Neural progenitor cell (in vitro differentiated cells): ENCODE data around the gene TNIP1. TPM values are rescaled to one million over a fixed set of nuclear protein-coding genes. Genes with fewer than 3 reads are reported as not detected.

Experiments used
- DNase-seq: peaks from one replicate; pipeline ENCODE4 v3.0.0-alpha.2; 2016; ENCODE audit warnings: low spot score
- H2AFZ ChIP-seq: fragments of 200-600 bp; sonication (generic); replicated peaks from 2 replicates; pipeline ENCODE4 v1.6.1; 2016; ENCODE audit warnings: antibody characterized with exemption
- H3F3A ChIP-seq: fragments of 200-600 bp; sonication (generic); 2 replicates; pipeline ENCODE4 v1.6.1; 2016; ENCODE audit warnings: antibody characterized with exemption, low read depth
- H3K27ac ChIP-seq: fragments of 200-600 bp; sonication (generic); 2 replicates; pipeline ENCODE4 v1.5.1; 2016; ENCODE audit warnings: mild to moderate bottlenecking
- H3K27me3 ChIP-seq: fragments of 200-600 bp; sonication (generic); 2 replicates; pipeline ENCODE4 v1.6.1; 2016; ENCODE audit warnings: mild to moderate bottlenecking, moderate library complexity
- H3K36me3 ChIP-seq: fragments of 200-600 bp; sonication (generic); 2 replicates; pipeline ENCODE4 v1.5.1; 2016
- H3K4me1 ChIP-seq: fragments of 200-600 bp; sonication (generic); 2 replicates; pipeline ENCODE4 v1.6.1; 2016; ENCODE audit warnings: mixed run types
- H3K4me2 ChIP-seq: fragments of 200-600 bp; sonication (generic); 2 replicates; pipeline ENCODE4 v1.6.1; 2016
- H3K4me3 ChIP-seq: fragments of 200-600 bp; sonication (generic); 2 replicates; pipeline ENCODE4 v1.5.1; 2016
- H3K79me2 ChIP-seq: fragments of 200-600 bp; sonication (generic); 2 replicates; pipeline ENCODE4 v1.6.1; 2016; ENCODE audit warnings: low read depth
- H3K9ac ChIP-seq: fragments of 200-600 bp; sonication (generic); 2 replicates; pipeline ENCODE4 v1.6.1; 2016
- H3K9me3 ChIP-seq: fragments of 200-600 bp; sonication (generic); 2 replicates; pipeline ENCODE4 v1.5.1; 2016; ENCODE audit warnings: low read depth
- H4K20me1 ChIP-seq: fragments of 200-600 bp; sonication (generic); 2 replicates; pipeline ENCODE4 v1.6.1; 2016; ENCODE audit warnings: low read depth
- H3K27ac Mint-ChIP-seq: 3 replicates; pipeline ENCODE4 v1.8.0; 2021; ENCODE audit warnings: mixed read lengths
- H3K27me3 Mint-ChIP-seq: 2 replicates; pipeline ENCODE4 v1.8.0; 2022; ENCODE audit warnings: low read depth, mild to moderate bottlenecking, inconsistent platforms, moderate library complexity, mixed read lengths; ENCODE audit not compliant: insufficient read depth
- H3K36me3 Mint-ChIP-seq: 3 replicates; pipeline ENCODE4 v1.8.0; 2021; ENCODE audit warnings: mixed read lengths
- H3K4me1 Mint-ChIP-seq: 3 replicates; pipeline ENCODE4 v1.8.0; 2021; ENCODE audit warnings: mixed read lengths
- H3K4me3 Mint-ChIP-seq: 3 replicates; pipeline ENCODE4 v1.8.0; 2021; ENCODE audit warnings: mild to moderate bottlenecking, moderate library complexity, mixed read lengths
- H3K9me3 Mint-ChIP-seq: 3 replicates; pipeline ENCODE4 v1.8.0; 2020; ENCODE audit warnings: mixed read lengths
- CTCF ChIP-seq: fragments of 200-600 bp; sonication (generic); IDR thresholded peaks from 2 replicates; pipeline ENCODE4 v1.5.1; 2017; ENCODE audit warnings: antibody characterized with exemption, mild to moderate bottlenecking
- EZH2 ChIP-seq: fragments of 200-600 bp; sonication (generic); IDR thresholded peaks from 2 replicates; pipeline ENCODE4 v1.6.1; 2017; ENCODE audit warnings: antibody characterized with exemption, mild to moderate bottlenecking, moderate library complexity
- EZH2phosphoT487 ChIP-seq: fragments of 200-600 bp; sonication (generic); IDR thresholded peaks from 2 replicates; pipeline ENCODE4 v1.6.1; 2017; ENCODE audit warnings: antibody characterized with exemption
- total RNA-seq: library from RNA; depleted of rRNA; stranded (reverse); fragments of >200 nt; gene quantifications from 2 replicates; pipeline ENCODE4 v1.2.3, GENCODE V29; 2015; ENCODE audit warnings: low replicate concordance

TNIP1 gene
- total RNA-seq, 1 donor from 2014 or later: 33.5 TPM

DNA sequence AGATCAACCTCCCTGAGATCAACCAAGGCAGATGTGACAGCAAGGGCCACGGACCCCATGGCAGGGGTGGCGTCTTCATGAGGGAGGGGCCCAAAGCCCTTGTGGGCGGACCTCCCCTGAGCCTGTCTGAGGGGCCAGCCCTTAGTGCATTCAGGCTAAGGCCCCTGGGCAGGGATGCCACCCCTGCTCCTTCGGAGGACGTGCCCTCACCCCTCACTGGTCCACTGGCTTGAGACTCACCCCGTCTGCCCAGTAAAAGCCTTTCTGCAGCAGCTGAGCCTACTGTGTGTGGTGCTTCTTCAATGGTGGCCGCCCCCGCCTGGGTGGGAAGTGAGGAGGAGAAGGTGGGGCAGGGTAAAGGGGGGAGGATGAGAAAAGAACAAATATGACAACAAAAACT, 52.1 kb downstream of the TNIP1 start:
- Histone ChIP-seq H2AFZ (no peak overlapping the region), H3K27me3 (no peaks in the 10 kb centered on the region), H3K9ac (no peak overlapping the region), H3K4me1 (no peaks in the 10 kb centered on the region), H3K9me3 (no peaks in the 10 kb centered on the region), H3F3A (no peaks in the 10 kb centered on the region), H3K4me3 (no peak overlapping the region), H4K20me1 (no peaks in the 10 kb centered on the region), H3K27ac (no peak overlapping the region), H3K4me2 (no peak overlapping the region), H3K79me2 (no peaks in the 10 kb centered on the region), H3K36me3 (no peaks in the 10 kb centered on the region)
- no peak for TF ChIP-seq CTCF
- TF ChIP-seq EZH2phosphoT487: no peak
- TF ChIP-seq EZH2: no peak
- no peak for DNase-seq
- Mint-ChIP-seq H3K36me3 (peaks cover 10% of the 10 kb centered on the region), H3K9me3 (no peaks in the 10 kb centered on the region), H3K27me3 (no peaks in the 10 kb centered on the region), H3K27ac (no peak overlapping the region), H3K4me3 (no peak overlapping the region), H3K4me1 (no peaks in the 10 kb centered on the region)

DNA sequence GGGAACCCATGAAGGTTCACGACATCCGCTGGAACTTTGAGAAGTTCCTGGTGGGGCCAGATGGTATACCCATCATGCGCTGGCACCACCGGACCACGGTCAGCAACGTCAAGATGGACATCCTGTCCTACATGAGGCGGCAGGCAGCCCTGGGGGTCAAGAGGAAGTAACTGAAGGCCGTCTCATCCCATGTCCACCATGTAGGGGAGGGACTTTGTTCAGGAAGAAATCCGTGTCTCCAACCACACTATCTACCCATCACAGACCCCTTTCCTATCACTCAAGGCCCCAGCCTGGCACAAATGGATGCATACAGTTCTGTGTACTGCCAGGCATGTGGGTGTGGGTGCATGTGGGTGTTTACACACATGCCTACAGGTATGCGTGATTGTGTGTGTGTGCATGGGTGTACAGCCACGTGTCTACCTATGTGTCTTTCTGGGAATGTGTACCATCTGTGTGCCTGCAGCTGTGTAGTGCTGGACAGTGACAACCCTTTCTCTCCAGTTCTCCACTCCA, 52.8 kb downstream of the TNIP1 start:
- Histone ChIP-seq H3K4me2 (no peak overlapping the region), H3K4me1 (no peaks in the 10 kb centered on the region), H2AFZ (no peak overlapping the region), H3K36me3 (no peaks in the 10 kb centered on the region), H3K9me3 (no peaks in the 10 kb centered on the region), H3K27ac (no peak overlapping the region), H3K9ac (no peak overlapping the region), H3K4me3 (no peak overlapping the region), H3K79me2 (no peaks in the 10 kb centered on the region), H3K27me3 (no peaks in the 10 kb centered on the region), H3F3A (no peaks in the 10 kb centered on the region), H4K20me1 (no peaks in the 10 kb centered on the region)
- TF ChIP-seq EZH2phosphoT487: no peak
- TF ChIP-seq EZH2: no peak
- TF ChIP-seq CTCF: no peak
- no peak for DNase-seq
- no peak overlapping the region for H3K4me3 Mint-ChIP-seq
- H3K27ac Mint-ChIP-seq: no peak overlapping the region
- peaks cover 4% of the 10 kb centered on the region for H3K27me3 Mint-ChIP-seq
- no peaks in the 10 kb centered on the region for H3K4me1 Mint-ChIP-seq
- H3K9me3 Mint-ChIP-seq: no peaks in the 10 kb centered on the region
- peaks cover 9% of the 10 kb centered on the region for H3K36me3 Mint-ChIP-seq

DNA sequence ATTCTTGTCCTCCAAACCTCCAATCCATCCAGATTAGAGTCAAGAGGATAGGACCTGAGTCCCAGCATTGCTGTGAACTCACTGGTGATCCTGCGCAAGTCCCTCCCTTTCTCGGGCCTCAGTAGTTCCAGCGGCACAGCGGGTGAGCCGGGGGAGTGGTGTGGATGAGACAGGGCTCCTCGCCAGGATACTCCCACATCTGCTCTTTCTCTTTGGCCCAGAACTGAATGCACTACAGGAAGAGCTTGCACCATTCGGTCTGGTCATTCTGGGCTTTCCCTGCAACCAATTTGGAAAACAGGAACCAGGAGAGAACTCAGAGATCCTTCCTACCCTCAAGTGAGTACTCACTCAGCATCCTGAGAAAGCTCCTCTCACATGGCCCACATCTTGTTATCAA, 54.2 kb downstream of the TNIP1 start:
- TF ChIP-seq EZH2phosphoT487 (no peak), CTCF (no peak), EZH2 (no peak)
- Mint-ChIP-seq H3K27ac (no peak overlapping the region), H3K9me3 (no peaks in the 10 kb centered on the region), H3K27me3 (peaks cover 4% of the 10 kb centered on the region), H3K4me3 (no peak overlapping the region), H3K36me3 (peaks cover 7% of the 10 kb centered on the region), H3K4me1 (no peaks in the 10 kb centered on the region)
- Histone ChIP-seq H3K4me2 (no peak overlapping the region), H3K9ac (no peak overlapping the region), H3K4me3 (no peak overlapping the region), H3K79me2 (no peaks in the 10 kb centered on the region), H3K9me3 (no peaks in the 10 kb centered on the region), H2AFZ (no peak overlapping the region), H3K36me3 (no peaks in the 10 kb centered on the region), H3K27ac (no peak overlapping the region), H3K4me1 (no peaks in the 10 kb centered on the region), H3F3A (no peaks in the 10 kb centered on the region), H3K27me3 (peaks cover 3% of the 10 kb centered on the region), H4K20me1 (no peaks in the 10 kb centered on the region)
- no peak for DNase-seq
